K562 (cell line): ENCODE results near the gene NXN. TPM values are rescaled to one million over a fixed set of nuclear protein-coding genes. Genes with fewer than 3 reads are reported as not detected.

Experiments
- ARID2 ChIP-seq: fragments of 450-650 bp; IDR thresholded peaks from 2 replicates; pipeline ENCODE4 v1.6.1; 2017; ENCODE audit warnings: antibody characterized with exemption, mild to moderate bottlenecking
- ATF6 ChIP-seq: sonication (generic); formaldehyde crosslinking; IDR thresholded peaks from 2 replicates; pipeline ENCODE4 v1.4.0; 2020; ENCODE audit warnings: mild to moderate bottlenecking, missing genetic modification reagents
- FIP1L1 ChIP-seq: fragments of 200-400 bp; formaldehyde crosslinking; IDR thresholded peaks from 2 replicates; pipeline ENCODE4 v1.6.1; 2018; ENCODE audit warnings: mild to moderate bottlenecking, low read depth, low read length; ENCODE audit not compliant: poor library complexity, severe bottlenecking
- FOXO4 ChIP-seq: fragments of 450-650 bp; formaldehyde crosslinking; IDR thresholded peaks from 2 replicates; pipeline ENCODE4 v1.4.0; 2020; ENCODE audit warnings: mild to moderate bottlenecking, moderate library complexity
- KAT7 ChIP-seq: sonication (generic); formaldehyde crosslinking; IDR thresholded peaks from 2 replicates; pipeline ENCODE4 v1.8.0; 2022; ENCODE audit warnings: missing genetic modification reagents, mild to moderate bottlenecking, borderline replicate concordance
- KLF6 ChIP-seq: fragments of 250-450 bp; sonication (Bioruptor Pico); IDR thresholded peaks from 2 replicates; pipeline ENCODE4 v1.4.0; 2020; ENCODE audit warnings: mild to moderate bottlenecking, moderate library complexity, borderline replicate concordance
- NUFIP1 ChIP-seq: fragments of 450-650 bp; IDR thresholded peaks from 2 replicates; pipeline ENCODE4 v1.6.1; 2018; ENCODE audit not compliant: partially characterized antibody
- PRPF4 ChIP-seq: fragments of 200-400 bp; formaldehyde crosslinking; IDR thresholded peaks from one replicate; pipeline ENCODE4 v1.6.1; 2017; ENCODE audit warnings: low read length, low read depth, mild to moderate bottlenecking; ENCODE audit not compliant: insufficient read depth, poor library complexity, severe bottlenecking
- SRSF9 ChIP-seq: fragments of 200-400 bp; formaldehyde crosslinking; IDR thresholded peaks from 2 replicates; pipeline ENCODE4 v1.6.1; 2017; ENCODE audit warnings: low read depth, low read length, borderline replicate concordance
- TSHZ1 ChIP-seq: fragments of 250-450 bp; sonication (Bioruptor Pico); IDR thresholded peaks from 2 replicates; pipeline ENCODE4 v1.4.0; 2020; ENCODE audit warnings: mild to moderate bottlenecking, moderate library complexity
- ZSCAN29 ChIP-seq: fragments of 450-650 bp; IDR thresholded peaks from 2 replicates; pipeline ENCODE4 v1.6.1; 2017
- ZZZ3 ChIP-seq: fragments of 450-650 bp; IDR thresholded peaks from 2 replicates; pipeline ENCODE4 v1.6.1; 2016; ENCODE audit warnings: antibody characterized with exemption, mild to moderate bottlenecking, moderate library complexity
- polyA plus RNA-seq, 8 experiments: library from polyadenylated mRNA; depleted of rRNA in 4 of 8; stranded (reverse) in 5 of 8; unstranded in 3 of 8; fragments of >200 nt; fragmentation: Nextera tagmentation in 2 of 8; fragmentation: Illumina TruSeq in 1 of 8; extraction: Ambion mirVana in 2 of 8; extraction: Trizol in 1 of 8; gene quantifications; 2 replicates each; pipeline versions ENCODE4 v1.2.1 to v1.2.3, GENCODE V29; 2011 to 2014; ENCODE audit warnings: inconsistent platforms in 1 of 8, missing spikeins in 1 of 8
- total RNA-seq, 7 experiments: library from RNA; depleted of rRNA in 6 of 7; stranded (reverse); fragments of >200 nt in 6 of 7; fragmentation: Illumina TruSeq in 2 of 7; extraction: Trizol in 2 of 7; gene quantifications; 2 replicates each; pipeline versions ENCODE4 v1.2.1 to v1.2.3, GENCODE V29; 2011 to 2021; ENCODE audit warnings: low replicate concordance in 1 of 7
- TF ChIP-seq, protein P1 (sequence below): sonication (generic); formaldehyde crosslinking; IDR thresholded peaks from 2 replicates; pipeline ENCODE4 v1.8.0; 2023; ENCODE audit warnings: mild to moderate bottlenecking, missing genetic modification reagents
- TF ChIP-seq, protein P2 (sequence below): fragments of 250-450 bp; sonication (Bioruptor Pico); IDR thresholded peaks from 2 replicates; pipeline ENCODE4 v1.8.0; 2021; ENCODE audit warnings: mild to moderate bottlenecking, moderate library complexity
- TF ChIP-seq, protein P3 (sequence below), 2 experiments: fragments of 200-800 bp in 1 of 2; sonication (Bioruptor generic) in 1 of 2; sonication (generic) in 1 of 2; formaldehyde crosslinking in 1 of 2; IDR thresholded peaks in 1 of 2; conservative IDR thresholded peaks in 1 of 2; 2 replicates each; pipeline versions ENCODE4 v1.5.0 to v1.6.1; 2016 to 2020; ENCODE audit warnings: missing compliant biosample characterization in 1 of 2, missing genetic modification characterization in 1 of 2, missing genetic modification reagents in 1 of 2

The NXN gene
- total and polyA plus RNA-seq, 9 of the 15 experiments (the other 6 are each of a cell fraction or from before 2014, with no cell fraction given), result 0.08 to 0.39 (median 0.29) TPM; not detected in 5

- no peak for TF ChIP-seq ZZZ3
- peak; percentile 64 for TF ChIP-seq KAT7 (CRISPR knock-in tag)
- TF ChIP-seq ARID2, result no peak
- TF ChIP-seq ATF6 (CRISPR knock-in tag), result peak; percentile 50; the same call in 1 of the 2 replicates
- peak; percentile 19 for TF ChIP-seq FIP1L1
- TF ChIP-seq, protein P1, sequence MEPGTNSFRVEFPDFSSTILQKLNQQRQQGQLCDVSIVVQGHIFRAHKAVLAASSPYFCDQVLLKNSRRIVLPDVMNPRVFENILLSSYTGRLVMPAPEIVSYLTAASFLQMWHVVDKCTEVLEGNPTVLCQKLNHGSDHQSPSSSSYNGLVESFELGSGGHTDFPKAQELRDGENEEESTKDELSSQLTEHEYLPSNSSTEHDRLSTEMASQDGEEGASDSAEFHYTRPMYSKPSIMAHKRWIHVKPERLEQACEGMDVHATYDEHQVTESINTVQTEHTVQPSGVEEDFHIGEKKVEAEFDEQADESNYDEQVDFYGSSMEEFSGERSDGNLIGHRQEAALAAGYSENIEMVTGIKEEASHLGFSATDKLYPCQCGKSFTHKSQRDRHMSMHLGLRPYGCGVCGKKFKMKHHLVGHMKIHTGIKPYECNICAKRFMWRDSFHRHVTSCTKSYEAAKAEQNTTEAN (CRISPR knock-in tag), result no peak
- no peak for TF ChIP-seq FOXO4 (CRISPR knock-in tag)
- TF ChIP-seq NUFIP1, result no peak
- TF ChIP-seq, protein P2, sequence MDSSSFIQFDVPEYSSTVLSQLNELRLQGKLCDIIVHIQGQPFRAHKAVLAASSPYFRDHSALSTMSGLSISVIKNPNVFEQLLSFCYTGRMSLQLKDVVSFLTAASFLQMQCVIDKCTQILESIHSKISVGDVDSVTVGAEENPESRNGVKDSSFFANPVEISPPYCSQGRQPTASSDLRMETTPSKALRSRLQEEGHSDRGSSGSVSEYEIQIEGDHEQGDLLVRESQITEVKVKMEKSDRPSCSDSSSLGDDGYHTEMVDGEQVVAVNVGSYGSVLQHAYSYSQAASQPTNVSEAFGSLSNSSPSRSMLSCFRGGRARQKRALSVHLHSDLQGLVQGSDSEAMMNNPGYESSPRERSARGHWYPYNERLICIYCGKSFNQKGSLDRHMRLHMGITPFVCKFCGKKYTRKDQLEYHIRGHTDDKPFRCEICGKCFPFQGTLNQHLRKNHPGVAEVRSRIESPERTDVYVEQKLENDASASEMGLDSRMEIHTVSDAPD (CRISPR knock-in tag), result no peak
- TF ChIP-seq, protein P3, sequence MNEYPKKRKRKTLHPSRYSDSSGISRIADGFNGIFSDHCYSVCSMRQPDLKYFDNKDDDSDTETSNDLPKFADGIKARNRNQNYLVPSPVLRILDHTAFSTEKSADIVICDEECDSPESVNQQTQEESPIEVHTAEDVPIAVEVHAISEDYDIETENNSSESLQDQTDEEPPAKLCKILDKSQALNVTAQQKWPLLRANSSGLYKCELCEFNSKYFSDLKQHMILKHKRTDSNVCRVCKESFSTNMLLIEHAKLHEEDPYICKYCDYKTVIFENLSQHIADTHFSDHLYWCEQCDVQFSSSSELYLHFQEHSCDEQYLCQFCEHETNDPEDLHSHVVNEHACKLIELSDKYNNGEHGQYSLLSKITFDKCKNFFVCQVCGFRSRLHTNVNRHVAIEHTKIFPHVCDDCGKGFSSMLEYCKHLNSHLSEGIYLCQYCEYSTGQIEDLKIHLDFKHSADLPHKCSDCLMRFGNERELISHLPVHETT (CRISPR knock-in tag; conservative IDR thresholded peaks at IDR 0.05 in 1 of 2, IDR thresholded peaks at IDR 0.05 in 1 of 2), result no peak
- no peak for TF ChIP-seq SRSF9
- TF ChIP-seq TSHZ1 (CRISPR knock-in tag), result no peak
- TF ChIP-seq ZSCAN29, result no peak
- no peak for TF ChIP-seq PRPF4
- TF ChIP-seq KLF6 (CRISPR knock-in tag), result no peak
Observed at GRCh38 chr17:751269-752001, 228.1 kb downstream of the NXN start (continued).
